HT1080 (cell line): ENCODE results near the gene TROAP. TPM values are rescaled to one million over a fixed set of nuclear protein-coding genes. Genes with fewer than 3 reads are reported as not detected.
"Not testable (repeated sequence)": the region's sequence is repeated elsewhere in the genome, so short reads cannot be mapped to it uniquely, and the experiment has no call there.

ENCODE experiments used
- DNase-seq: peaks from one replicate; pipeline ENCODE4 v3.0.0-alpha.2; 2015; ENCODE audit warnings: low read depth
- total RNA-seq: library from RNA; depleted of rRNA; stranded (reverse); fragments of >200 nt; shearing (Covaris generic); gene quantifications from 2 replicates; pipeline ENCODE4 v1.2.3, GENCODE V29; 2014

The TROAP gene
- total RNA-seq, 1 experiment from 2014 or later, result 48.7 TPM

DNA sequence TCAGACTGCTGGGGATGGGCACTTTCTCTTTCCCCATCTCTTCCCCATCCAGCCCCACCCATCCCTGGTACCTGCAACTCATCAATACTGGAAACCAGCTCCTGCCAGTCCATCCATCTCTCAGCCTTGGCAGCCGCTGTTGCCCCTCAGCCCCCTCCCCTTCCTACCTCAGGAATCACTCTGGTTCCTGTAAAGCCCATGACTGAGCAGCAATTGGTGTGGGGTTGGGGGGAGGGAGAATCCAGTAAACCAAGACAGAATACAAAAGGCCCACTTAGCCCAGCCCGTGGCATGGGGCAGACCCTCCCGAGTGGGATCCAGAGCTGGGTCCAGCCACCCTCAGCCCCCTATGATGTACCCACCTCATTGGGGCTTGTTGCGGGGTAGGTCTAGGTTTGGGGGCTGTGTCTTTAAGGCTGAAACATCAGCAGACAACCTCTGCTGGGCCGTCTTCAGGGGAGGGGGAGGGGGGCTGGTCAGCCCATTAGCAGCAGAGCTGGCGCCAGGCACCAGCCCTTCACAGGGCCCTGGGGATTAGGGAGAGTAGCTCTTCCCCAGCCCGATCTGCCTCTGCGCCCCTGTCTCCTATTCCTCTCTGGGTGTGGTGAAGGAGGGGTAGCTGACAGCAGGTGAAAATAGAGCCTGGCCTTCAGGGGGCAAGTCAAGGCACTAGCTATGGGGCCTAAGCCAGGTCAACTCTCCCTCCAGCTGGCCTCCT, 28.8 kb upstream of the TROAP start:
- no peak for DNase-seq

DNA sequence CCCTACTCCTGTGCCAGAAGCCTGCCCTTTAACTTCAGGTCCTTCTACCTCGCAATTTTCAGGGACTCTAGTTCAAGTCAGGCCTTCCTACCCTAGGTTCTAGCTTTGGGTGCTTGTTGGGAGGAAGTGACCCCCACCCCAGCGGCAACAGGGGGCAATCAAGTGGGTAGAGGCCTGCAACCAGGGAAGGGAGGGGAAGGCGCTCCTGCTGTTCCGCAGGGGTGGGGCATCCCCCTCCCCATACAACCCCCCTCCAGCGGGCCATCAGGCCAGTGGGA, 28.3 kb upstream of the TROAP start:
- no peak for DNase-seq

DNA sequence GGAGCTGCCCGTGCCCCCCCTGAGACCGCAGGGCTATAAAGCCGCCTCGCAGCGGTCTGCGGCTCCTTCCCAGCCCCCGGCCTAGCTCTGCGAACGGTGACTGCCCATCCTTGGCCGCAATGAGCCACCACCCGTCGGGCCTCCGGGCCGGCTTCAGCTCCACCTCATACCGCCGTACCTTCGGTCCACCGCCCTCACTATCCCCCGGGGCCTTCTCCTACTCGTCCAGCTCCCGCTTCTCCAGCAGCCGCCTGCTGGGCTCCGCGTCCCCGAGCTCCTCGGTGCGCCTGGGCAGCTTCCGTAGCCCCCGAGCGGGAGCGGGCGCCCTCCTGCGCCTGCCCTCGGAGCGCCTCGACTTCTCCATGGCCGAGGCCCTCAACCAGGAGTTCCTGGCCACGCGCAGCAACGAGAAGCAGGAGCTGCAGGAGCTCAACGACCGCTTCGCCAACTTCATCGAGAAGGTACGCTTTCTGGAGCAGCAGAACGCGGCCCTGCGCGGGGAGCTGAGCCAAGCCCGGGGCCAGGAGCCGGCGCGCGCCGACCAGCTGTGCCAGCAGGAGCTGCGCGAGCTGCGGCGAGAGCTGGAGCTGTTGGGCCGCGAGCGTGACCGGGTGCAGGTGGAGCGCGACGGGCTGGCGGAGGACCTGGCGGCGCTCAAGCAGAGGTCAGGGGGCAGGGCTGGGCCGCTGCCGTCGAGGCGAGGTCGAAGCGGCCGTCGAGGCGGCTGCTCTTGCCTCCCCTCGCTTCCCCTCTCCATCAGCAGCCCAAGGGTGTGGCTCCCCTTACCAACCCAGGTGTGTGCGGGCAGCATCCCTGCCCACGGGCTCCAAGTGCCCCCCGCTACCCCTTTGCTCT, 27.7 kb upstream of the TROAP start, which contains the start of gene PRPH:
PRPH (plus strand) TSS at position 66 of the 855 bp plus-strand sequence; CDS start at position 120, 54 bp downstream.
- no peak for DNase-seq

DNA sequence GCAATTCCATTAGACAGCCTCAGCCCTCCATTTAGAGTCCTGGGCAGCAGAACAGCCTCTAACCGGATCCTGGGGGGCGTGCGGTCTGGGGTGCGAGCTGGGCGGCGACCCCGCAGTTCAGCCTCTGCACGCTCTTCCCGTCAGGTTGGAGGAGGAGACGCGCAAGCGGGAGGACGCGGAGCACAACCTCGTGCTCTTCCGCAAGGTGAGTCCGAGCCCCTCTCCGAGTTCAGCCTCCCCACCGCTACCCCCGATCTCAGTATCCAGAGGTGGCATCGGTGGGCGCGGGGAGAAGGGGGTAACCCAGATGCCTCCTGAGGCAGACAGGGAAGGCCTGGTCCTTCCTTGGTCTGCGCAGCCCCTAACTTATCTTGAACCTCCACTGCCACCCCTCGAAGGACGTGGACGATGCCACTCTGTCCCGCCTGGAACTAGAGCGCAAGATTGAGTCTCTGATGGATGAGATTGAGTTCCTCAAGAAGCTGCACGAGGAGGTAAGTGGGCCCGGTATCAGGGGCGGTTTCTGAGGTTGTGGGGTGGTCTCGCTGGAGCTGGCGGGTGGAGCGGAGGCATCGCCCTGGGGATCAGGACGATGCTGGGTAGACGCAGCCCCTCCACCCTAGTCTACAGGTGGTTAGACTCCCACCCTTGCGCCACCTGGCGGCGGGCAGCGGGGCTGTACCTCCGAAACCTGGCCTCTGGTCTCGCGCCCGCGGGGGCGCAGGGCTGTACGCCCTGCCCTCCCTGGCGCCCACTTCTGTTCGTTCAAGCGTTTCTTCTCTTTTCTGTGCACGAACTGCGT, 26.8 kb upstream of the TROAP start:
- DNase-seq, result no peak

DNA sequence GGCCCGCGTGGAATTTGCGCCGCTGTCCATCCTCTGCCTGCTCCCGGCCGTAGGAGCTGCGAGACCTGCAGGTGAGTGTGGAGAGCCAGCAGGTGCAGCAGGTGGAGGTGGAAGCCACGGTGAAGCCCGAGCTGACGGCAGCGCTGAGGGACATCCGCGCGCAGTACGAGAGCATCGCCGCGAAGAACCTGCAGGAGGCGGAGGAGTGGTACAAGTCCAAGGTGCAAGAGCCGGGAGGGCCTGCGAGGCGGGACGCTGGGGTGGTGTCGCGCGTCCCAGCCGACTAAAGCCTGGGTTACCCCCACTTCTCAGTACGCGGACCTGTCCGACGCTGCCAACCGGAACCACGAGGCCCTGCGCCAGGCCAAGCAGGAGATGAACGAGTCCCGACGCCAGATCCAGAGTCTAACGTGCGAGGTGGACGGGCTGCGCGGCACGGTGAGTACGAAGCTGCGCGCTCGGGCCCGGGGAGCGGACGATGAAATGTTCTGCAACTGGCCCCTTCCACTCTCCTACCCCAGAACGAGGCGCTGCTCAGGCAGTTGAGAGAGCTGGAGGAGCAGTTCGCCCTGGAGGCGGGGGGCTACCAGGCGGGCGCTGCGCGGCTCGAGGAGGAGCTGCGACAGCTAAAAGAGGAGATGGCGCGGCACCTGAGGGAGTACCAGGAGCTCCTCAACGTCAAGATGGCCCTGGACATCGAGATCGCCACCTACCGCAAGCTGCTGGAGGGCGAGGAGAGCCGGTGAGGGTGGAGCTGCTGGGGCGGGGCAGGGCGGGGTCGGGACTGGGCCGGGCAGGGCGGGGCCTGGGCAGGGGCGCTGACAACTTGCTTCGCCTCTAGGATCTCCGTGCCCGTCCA, 26.0 kb upstream of the TROAP start:
- DNase-seq, result no peak

DNA sequence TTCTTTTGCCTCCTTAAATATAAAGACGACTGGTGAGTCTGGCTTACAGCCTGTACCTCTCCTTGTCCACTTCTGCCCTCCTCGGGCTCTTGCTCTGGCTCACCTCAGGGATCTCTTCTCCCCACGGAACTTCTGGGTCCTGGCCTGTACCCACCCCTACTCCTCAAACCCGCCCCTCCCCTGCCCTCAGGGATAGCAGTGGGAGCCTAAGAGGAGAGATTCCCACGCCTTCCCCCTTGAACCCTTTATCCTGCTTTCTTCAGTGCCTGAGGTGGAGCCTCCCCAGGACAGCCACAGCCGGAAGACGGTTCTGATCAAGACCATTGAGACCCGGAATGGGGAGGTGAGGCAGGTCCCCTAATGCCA, 25.4 kb upstream of the TROAP start:
- DNase-seq, result no peak

DNA sequence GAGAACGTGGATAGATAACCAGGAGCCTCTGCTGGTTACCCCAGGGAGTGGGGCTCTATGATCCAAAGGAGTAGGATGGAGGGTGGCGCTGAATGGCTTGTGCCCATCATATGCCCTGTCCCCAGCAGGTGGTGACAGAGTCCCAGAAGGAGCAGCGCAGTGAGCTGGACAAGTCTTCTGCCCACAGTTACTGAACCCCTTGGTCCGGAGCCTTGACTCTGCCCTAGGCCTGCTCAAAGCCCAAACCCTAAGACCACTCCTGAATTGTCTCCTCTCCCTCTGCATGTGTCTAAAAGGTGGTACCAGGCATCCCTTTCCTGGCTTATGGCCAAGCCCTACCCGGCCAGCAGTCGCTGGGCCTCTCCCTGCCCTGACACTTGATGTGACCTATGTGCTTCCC, 24.9 kb upstream of the TROAP start:
- no peak for DNase-seq

DNA sequence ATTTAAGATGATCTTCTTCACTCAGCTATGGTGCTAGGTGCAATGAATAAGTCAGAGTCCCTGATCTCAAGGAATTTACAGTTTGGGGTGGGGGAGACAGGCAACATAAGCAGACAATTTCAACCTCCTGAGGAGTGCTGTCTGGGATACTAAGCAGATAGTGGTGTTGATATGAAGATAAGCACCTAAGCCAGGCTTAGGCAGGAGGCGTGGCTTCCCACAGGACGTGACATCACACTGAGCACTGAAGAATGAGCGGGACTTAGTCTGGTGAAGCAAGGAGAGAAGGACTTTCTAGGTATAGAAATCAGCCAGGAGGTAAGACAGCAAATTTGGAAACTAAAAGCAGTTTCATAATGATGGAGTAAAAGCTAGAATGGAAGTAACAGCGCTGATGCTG, 21.3 kb upstream of the TROAP start:
- DNase-seq, result no peak

DNA sequence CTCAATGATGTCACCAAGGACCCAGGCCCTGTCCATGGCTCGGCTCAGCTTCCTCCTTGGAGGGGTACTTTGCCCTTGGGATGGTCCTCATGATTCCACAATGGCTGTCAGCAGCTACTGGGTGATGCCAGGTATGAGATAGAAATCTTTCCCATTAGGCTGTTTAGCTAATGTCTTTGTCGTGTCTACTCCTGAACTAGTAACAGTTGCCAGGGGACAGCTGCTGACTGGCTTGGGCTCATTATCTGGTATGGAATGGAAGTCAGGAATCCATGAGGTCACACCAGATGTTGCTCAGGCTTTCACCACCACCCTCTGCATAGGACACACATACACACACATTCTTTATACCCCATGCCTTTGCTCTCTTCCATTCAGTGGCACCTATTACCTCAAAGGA, 18.9 kb upstream of the TROAP start:
- DNase-seq, result no peak

DNA sequence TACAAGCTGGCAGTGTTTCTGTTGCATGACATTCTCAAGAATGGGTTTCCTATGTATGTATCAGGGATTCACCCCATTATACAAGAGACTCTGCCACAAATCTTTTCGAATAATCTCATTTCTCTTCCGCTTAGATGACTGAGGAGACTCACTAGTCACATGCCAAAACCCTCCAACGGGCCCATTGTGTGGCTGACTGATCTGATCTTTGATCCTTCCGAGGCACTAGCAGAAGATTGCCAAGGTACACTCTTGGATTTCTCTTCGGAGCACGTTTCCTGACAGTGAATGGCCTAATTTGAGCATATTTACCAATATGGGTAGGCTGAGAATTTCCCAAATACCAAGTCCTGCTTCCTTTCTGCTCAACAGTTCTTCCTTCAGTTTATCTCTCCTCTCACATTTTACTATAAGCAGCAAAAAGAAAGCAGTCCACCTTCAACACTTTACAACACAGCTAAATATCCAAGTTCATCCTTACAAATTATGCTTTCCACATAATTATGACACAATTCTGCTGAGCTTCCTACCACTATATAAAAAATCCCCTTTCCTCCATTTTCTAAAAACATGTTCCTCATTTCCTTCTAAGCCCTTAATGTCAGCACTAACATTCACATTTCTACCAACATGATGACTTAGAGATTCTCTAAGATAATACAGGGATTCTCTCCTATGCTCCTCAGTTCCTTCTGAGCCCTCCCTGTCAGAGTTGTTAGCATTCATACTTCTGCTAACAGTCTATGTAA, 17.1 kb upstream of the TROAP start:
- no peak for DNase-seq

DNA sequence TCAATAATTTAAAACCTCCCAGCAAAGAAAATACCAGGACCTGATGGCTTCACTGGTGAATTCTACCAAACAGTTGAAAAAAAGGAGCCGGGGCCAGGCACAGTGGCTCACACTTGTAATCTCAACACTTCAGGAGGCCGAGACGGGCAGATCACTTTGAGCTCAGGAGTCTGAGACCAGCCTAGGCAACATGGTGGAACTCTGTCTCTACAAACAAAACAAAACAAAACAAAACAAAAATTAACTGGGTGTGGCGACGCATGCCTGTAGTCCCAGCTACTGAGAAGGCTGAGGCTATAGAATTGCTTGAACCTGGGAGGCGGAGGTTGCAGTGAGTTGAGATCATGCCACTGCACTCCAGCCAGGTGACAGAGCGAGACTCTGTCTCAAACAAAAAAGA, 13.7 kb upstream of the TROAP start:
- no peak for DNase-seq

DNA sequence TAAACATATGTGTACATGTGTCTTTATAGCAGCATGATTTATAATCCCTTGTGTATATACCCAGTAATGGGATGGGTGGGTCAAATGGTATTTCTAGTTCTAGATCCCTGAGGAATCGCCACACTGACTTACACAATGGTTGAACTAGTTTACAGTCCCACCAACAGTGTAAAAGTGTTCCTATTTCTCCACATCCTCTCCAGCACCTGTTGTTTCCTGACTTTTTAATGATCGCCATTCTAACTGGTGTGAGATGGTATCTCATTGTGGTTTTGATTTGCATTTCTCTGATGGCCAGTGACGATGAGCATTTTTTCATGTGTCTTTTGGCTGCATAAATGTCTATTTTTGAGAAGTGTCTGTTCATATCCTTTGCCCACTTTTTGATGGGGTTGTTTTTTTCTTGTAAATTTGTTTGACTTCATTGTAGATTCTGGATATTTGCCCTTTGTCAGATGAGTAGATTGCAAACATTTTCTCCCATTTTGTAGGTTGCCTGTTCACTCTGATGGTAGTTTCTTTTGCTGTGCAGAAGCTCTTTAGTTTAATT, 12.5 kb upstream of the TROAP start:
- DNase-seq, result not testable (repeated sequence)

DNA sequence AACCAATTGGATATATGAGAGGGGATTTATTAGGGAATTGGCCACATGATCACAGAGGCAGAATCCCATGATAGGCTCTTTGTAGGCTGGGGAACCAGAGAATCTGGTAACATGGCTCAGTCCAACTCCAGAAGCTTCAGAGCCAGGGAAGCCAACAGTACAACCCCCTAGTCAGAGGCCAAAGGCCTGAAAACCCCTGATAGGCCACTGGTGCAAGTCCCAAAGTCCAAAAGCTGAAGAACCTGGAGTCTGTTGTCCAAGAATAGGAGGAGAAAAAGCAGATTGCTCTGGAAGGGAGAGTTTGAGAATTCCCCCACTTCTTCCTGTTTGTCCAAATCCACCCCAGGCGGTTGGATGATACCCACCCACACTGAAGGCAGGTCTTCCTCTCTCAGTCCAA, 8.2 kb upstream of the TROAP start:
- DNase-seq, result no peak

DNA sequence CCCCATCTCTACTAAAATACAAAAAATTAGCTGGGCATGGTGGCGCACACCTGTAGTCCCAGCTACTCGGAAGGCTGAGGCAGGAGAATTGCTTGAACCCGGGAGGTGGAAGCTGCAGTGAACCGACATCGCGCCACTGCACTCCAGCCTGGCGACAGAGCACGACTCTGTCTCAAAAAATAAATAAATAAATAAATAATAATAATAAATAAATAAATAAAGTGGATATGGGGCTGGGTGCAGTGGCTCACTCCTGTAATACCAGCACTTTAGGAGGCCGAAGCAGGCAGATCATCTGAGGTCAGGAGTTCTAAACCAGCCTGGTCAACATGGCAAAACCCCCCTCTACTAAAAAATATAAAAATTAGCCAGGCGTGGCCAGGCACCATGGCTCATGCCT, 5.9 kb upstream of the TROAP start:
- DNase-seq, result not testable (repeated sequence)

DNA sequence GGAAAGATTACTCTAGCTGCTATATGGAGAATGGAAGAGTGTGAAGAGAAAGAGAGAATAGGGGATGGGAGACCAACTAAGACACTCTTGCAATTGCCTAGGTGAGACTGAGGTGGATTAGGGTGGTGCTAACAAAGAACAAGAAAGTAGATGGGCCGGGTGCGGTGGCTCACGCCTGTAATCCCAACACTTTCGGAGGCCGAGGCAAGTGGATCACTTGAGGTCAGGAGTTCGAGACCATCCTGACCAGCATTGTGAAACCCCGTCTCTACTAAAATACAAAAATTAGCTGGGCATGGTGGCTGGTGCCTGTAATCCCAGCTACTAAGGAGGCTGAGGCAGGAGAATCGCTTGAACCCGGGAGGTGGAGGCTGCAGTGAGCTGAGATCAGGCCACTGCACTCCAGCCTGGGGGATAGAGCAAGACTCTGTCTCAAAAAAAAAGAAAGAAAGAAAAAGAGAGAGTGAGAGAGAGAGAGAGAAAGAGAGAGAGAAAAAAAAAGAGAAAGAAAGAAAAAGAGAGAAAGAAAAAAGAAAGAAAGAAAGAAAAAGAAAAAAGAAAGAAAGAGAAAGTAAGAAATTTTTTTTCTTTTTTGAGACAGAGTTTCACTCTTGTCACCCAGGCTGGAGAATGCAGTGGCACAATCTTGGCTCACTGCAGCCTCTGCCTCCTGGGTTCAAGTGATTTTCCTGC, 2.5 kb upstream of the TROAP start:
- DNase-seq, result not testable (repeated sequence)

DNA sequence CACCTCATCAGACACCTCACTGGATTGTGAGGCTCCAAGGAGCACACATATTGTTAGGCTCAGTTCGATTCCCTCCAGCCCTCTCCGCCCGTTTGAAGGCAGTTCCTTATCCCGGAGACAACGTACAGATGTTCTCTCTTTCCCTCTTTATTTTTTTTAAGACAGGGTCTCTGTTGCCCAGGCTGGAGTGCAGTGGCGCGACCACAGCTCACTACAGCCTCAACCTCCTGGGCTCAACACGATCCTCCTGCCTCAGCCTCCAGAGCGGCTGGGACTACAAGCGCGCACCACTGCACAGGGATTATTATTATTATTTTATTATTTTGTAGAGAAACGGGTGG, 718 bp upstream of the TROAP start:
- no peak for DNase-seq

DNA sequence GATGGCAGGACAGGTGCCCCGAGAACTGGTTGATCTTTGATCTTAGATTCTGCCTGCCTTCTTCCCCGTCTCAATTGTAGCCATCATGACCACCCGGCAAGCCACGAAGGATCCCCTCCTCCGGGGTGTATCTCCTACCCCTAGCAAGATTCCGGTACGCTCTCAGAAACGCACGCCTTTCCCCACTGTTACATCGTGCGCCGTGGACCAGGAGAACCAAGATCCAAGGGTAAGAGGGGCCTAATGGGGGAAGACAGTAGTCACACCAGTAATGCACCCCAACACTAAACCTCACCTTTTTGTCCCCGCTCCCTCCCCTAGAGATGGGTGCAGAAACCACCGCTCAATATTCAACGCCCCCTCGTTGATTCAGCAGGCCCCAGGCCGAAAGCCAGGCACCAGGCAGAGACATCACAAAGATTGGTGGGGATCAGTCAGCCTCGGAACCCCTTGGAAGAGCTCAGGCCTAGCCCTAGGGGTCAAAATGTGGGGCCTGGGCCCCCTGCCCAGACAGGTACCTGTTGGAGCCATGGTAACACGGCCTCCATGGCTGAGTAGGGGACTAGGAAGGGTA, 556 bp downstream of the TROAP start:
- DNase-seq, result no peak

DNA sequence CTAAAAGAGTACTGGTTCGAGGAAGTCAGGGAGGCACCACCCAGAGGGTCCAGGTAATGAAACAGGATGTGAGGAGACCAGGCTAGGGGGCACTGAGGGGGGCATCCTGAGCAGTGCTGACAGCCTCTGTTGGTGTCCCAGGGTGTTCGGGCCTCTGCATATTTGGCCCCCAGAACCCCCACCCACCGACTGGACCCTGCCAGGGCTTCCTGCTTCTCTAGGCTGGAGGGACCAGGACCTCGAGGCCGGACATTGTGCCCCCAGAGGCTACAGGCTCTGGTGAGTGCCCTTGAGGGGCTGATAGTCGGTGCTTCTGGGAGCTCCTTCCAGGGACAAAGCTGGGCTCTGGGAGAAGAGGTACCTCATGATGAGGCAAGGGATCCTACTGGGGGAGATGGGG, 2.6 kb downstream of the TROAP start:
- no peak for DNase-seq

DNA sequence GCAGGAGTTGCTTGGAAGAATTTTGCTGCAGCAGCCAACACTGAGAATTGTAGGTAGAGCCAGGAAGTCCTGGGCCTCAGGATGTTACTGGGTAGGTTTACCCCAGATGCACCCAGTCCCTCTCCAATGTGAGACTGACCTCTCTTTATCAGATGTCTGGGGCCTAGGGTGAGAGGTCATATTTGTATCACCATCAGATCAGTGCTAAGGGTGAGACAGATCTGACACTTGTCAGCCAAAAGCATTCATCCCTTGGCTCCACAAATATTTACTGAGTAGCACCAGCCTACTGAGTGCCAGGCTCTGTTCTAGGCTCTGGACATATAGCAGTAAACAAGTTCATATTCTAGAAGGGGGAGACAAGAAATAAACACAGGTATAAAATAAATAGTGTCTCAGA, 4.3 kb downstream of the TROAP start:
- no peak for DNase-seq
